Bronchial epithelial cell (primary cell): ENCODE results near the gene ZSCAN2. TPM values are rescaled to one million over a fixed set of nuclear protein-coding genes. Genes with fewer than 3 reads are reported as not detected.

ENCODE experiments used
- DNase-seq: peaks from one replicate; pipeline ENCODE4 v3.0.0-alpha.2; 2010; ENCODE audit warnings: low read depth
- FAIRE-seq: peaks from 2 replicates; lab custom pipeline; 2011; peaks lifted over from hg19 to GRCh38; lab: Jason Lieb, UNC
- H3K27me3 ChIP-seq: 2 replicates; pipeline ENCODE4 v1.5.1; 2011; ENCODE audit warnings: low read length; ENCODE audit not compliant: control insufficient read depth, insufficient read depth
- H3K36me3 ChIP-seq: 2 replicates; pipeline ENCODE4 v1.5.1; 2011; ENCODE audit warnings: low read length; ENCODE audit not compliant: control insufficient read depth, insufficient read depth
- H3K4me3 ChIP-seq: 2 replicates; pipeline ENCODE4 v1.5.1; 2011; ENCODE audit warnings: mild to moderate bottlenecking, low read depth, low read length, control low read depth
- CTCF ChIP-seq: IDR thresholded peaks from 2 replicates; pipeline ENCODE4 v1.5.1; 2011; ENCODE audit warnings: mild to moderate bottlenecking, moderate library complexity, low read length, control low read depth, inconsistent platforms; ENCODE audit not compliant: insufficient read depth, severe bottlenecking
- total RNA-seq: library from RNA; depleted of rRNA; stranded (reverse); fragments of >200 nt; gene quantifications from 2 replicates; pipeline ENCODE4 v1.2.1, GENCODE V29; 2014

Gene ZSCAN2
- total RNA-seq, 1 donor from 2014 or later, result 7.4 TPM

GRCh38 chr15:84597296-84597695 is 3.5 kb upstream of the ZSCAN2 start:
- no peak for DNase-seq
- FAIRE-seq, result no peak
- TF ChIP-seq CTCF, result no peak
- Histone ChIP-seq H3K4me3 (peak overlapping the region; percentile 13), H3K36me3 (no peaks in the 10 kb centered on the region), H3K27me3 (no peaks in the 10 kb centered on the region)

GRCh38 chr15:84598250-84598649 is 2.6 kb upstream of the ZSCAN2 start:
- TF ChIP-seq CTCF, result no peak
- DNase-seq, result no peak
- no peaks in the 10 kb centered on the region for H3K36me3 ChIP-seq
- H3K27me3 ChIP-seq, result no peaks in the 10 kb centered on the region
- FAIRE-seq, result no peak
- H3K4me3 ChIP-seq, result no peak overlapping the region

GRCh38 chr15:84598993-84599392 is 1.8 kb upstream of the ZSCAN2 start:
- no peaks in the 10 kb centered on the region for H3K27me3 ChIP-seq
- H3K36me3 ChIP-seq, result no peaks in the 10 kb centered on the region
- DNase-seq, result peak; percentile 48
- FAIRE-seq, result no peak
- no peak overlapping the region for H3K4me3 ChIP-seq
- peak; percentile 60 for TF ChIP-seq CTCF

GRCh38 chr15:84599906-84600305 is 903 bp upstream of the ZSCAN2 start:
- TF ChIP-seq CTCF, result no peak
- no peak for FAIRE-seq
- H3K4me3 ChIP-seq, result no peak overlapping the region

GRCh38 chr15:84600331-84600686 is 500 bp upstream of the ZSCAN2 start:
- DNase-seq, result peak; percentile 83
- Histone ChIP-seq H3K4me3 (peak overlapping the region; percentile 90), H3K36me3 (peaks cover 3% of the 10 kb centered on the region), H3K27me3 (no peaks in the 10 kb centered on the region)
- no peak for FAIRE-seq
- no peak for TF ChIP-seq CTCF

More at GRCh38 chr15:84599906-84600305, 903 bp upstream of the ZSCAN2 start:
- H3K27me3 ChIP-seq, result no peaks in the 10 kb centered on the region
- DNase-seq, result no peak
- peaks cover 3% of the 10 kb centered on the region for H3K36me3 ChIP-seq

- Histone ChIP-seq H3K4me3 (peak overlapping the region; percentile 90), H3K27me3 (no peaks in the 10 kb centered on the region), H3K36me3 (peaks cover 3% of the 10 kb centered on the region)
- DNase-seq (no peak), FAIRE-seq (no peak)
- no peak for TF ChIP-seq CTCF
These were observed 688 bp downstream of the ZSCAN2 start for GRCh38 chr15:84601555-84601838.
